GM21515 (cell line): ENCODE measurements around the gene IL12RB2.
"Not testable (repeated sequence)": the region's sequence is repeated elsewhere in the genome, so short reads cannot be mapped to it uniquely, and the experiment has no call there.

Source experiments
- ATAC-seq: cut with Tn5 transposase; IDR thresholded peaks from one replicate; pipeline ENCODE4 v1.9.1; 2021; ENCODE audit not compliant: unreplicated experiment

Gene IL12RB2

GRCh38 chr1:67429528-67430357, 122.1 kb downstream of the IL12RB2 start:
- peak; percentile 1 for ATAC-seq

DNA sequence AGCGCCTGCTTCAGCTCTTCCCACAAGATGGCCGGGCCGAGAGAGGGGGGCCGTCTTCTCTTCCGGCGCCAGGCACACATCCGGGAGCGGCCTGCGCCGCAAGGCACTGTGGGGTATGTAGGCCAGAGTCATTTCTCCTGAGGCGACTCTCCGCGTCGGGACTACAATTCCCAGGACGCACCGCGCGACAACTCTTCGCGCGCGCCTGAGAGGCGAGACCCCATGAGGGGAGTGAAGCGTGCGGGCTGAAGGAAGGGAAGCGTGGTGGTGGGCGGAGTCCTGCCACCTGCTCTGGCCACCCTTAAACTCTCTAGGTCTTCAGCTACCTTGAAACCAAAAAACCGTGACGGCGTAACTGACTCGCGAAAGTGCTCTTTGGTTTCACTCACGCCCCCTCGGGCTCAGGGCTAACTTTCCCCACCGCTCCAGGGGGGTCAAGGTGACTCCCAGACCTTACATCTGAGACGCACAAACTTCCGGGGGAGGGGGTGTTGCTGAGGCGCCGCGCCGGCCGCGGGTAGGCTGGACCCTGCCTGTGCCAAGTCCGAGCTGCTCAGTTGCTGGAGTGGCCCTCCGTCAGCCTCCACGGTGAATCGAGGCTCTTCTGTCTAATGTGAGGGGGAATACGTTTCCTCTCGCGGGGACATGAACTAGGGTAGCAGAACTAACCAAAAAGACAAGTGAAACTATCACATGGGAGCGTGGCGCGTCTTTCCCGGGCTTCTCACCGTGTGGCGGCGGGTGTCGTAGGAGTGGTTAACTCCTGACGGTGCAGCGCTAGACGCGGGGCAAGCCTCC, 122.9 kb downstream of the IL12RB2 start, which contains the start of gene SERBP1:
SERBP1 (minus strand) TSS at position 45 of the 798 bp plus-strand sequence. CDS start 102 bp downstream, outside the sequence.
- peak; percentile 89 for ATAC-seq

DNA sequence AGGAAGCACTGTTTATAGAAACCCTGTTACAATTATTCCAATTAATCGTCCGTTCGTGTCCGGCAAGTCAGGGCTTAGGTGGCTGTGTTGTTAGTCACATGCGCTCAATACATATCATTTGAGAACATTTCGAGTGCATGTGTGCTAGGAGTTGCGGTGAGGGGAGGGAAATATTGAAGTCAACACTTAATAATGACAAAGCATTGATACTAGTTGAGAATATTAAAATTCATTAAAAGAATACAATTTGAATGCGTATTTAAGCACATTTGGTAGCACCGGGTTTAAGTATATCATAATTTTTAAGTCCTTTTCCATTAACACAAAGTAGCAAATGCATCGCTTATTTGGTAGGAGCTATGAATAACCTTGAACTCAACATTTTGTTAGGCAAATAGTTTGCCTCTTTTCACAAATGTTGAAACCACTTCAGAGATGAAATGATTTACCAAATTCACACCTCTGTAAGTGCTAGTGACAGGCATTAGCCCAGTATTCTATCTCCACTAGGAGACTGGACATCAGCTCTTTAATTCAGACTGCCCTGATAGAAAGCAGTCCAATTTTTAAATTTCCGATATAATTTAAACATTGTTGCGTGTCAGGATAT, 123.6 kb downstream of the IL12RB2 start:
- no peak for ATAC-seq

DNA sequence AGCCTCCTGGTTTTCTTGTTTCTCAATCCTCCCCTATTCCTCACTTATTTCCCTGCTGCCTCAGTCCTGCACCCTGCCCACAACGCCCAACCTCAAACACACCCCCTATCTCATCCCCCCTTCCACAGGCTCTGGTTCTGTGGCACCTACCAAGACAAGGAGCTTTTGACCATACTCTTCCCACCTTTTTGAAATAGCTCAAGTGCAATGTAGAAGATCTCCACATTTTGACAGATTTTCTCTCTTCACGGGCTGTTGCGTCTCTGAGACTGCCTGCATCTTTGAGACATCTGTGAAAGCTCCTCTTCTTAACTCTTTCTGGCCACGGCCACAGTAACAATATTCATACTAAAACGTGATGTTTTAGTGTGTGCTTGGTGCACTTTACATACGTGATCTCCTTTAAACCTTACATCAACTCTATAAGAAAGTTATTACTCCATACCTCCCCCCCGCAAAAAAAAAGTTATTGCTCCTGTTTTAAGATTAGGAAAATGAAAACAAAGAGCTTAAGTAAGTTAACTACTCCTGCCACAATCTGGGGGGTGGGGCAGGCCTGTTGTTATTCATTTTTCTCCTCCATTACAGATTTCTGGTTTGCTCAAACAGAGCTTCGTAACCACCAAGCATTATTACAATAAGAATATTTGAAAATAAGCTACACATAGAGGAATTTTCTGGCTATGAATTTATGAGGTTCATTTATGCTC, 124.4 kb downstream of the IL12RB2 start:
- no peak for ATAC-seq

DNA sequence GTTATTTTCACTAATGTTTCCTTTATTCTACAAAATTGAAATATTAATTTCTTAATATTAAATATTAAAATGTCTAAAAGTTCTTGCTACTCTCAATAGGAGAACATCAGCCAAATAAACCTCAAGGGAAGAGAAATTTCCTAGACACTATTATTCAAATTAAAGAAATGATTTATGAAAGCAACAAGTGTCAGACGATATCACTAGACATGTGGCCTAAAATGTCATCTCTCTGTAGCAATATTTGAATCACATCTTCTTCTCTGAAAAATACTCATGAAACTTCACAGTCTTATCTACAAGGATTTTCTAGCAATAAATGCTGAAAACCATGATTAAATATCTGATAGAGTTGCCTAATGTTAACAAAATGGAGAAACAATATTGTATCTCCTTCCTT, 125.1 kb downstream of the IL12RB2 start:
- no peak for ATAC-seq

DNA sequence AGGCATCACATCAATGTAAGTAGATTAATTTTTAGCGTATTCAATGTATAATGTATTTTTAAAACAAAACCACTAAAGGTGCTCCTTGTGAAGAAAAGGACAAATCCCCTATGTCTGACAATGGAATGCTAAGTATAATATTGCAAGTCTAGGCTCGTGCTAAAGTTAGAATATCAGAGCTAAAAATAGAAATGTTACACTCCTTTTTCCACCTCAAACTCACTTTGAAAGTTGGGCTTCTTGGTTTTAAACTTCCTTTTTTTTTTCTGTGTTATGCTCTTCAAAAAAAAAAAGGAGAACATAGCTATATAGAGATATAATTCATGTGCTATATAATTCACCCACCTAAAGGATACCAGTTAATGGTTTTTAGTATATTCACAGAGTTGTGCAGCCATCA, 126.2 kb downstream of the IL12RB2 start:
- ATAC-seq: no peak

- no peak for ATAC-seq
These were observed 126.8 kb downstream of the IL12RB2 start for GRCh38 chr1:67434491-67434890.

DNA sequence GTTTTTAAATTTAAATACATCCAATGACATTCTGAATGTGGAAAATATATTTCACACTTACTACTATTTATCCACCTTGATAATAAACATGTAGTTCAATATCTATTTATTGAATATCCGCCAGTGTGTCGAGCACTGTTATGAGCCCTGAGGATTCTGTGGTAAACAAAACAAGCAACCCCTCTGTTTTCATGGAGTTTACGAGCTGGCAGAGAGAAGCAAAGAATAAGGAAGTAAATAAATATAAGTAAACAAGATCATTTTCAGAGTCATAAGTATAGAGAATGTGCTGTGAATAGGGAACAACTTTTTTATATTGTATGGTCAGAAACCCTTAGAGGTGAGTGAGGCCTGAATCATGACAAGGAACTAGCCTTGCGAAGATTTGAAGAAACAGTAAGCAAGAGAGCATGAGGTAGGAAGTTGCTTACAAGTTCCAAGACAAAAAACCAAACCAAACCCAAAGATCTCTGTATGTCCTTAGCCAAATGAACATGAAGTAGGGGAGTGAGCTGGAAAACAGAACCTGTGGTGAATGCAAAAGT, 128.9 kb downstream of the IL12RB2 start:
- ATAC-seq: no peak

DNA sequence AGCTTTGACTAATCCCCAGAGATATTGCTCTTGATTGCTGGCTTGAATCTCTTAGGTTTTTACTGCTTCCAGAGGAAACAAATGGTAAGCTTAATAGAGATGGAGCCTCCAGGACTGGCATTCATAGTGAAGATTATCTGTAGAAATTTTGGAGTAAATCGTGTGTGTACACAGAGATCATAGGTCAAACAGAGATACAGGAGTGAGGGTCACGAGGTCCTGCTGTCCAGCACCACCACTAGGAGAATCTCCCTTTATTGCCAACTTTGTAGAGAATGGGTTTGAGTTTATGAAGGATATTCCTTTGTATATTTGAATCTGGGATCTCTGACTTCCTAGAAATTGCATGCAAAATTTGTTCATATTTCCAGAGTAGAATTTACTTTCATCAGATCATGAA, 130.3 kb downstream of the IL12RB2 start:
- ATAC-seq: no peak

DNA sequence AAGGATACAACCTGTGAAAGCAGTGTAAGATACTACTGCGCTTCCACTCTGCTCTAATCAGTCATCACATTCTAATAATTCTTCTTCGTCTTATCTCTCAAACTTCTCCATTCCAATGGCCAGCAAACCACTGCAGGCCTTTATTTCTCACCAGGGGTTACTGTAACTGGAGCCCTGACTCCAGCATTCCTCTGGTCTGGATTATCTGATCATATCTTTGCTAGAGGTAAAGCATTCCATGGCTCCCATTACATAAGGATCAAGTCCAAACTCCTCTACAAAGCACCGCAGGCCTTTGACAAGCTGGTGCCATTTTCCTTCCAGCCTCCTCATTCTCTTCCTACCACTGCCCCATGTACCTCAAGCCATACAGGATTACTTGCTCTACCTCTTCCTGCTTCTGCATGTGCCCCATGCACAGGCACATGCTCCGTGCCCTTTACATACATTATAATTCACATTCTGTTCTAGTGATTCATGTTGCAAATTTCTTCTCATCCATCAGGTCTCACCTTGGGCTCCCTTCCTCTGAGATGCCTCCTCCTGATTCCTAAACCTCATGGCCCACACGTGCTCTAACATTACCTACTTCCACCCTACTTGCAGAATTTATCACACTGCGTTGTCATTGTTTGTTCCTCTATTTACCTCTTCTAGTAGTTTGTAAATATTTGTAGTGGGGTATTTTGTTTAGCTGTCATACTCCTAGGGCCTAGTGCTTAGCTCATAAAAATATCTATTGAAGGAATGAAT, 131.8 kb downstream of the IL12RB2 start:
- ATAC-seq: no peak

- ATAC-seq: no peak
These were observed 132.7 kb downstream of the IL12RB2 start for GRCh38 chr1:67440339-67440738.

DNA sequence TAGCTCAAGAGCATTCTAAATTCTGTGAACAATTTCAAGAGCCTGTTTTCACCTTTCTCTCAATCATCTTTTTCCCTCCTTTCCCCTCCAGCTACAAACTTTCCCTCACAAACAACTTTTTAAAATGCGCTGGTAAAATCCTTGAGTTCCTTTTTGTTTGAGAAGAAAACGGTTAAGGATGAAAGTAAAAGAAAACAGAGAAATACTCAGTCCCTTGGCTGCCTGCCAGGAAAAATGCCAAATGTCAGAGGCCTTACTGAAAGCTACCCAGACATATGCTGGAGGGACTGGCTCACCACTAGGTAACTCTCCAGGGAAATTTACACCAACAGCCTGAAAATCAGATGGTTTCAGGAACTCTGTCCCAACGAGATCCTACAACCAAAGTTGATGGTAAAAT, 133.5 kb downstream of the IL12RB2 start:
- ATAC-seq: peak; percentile 50

DNA sequence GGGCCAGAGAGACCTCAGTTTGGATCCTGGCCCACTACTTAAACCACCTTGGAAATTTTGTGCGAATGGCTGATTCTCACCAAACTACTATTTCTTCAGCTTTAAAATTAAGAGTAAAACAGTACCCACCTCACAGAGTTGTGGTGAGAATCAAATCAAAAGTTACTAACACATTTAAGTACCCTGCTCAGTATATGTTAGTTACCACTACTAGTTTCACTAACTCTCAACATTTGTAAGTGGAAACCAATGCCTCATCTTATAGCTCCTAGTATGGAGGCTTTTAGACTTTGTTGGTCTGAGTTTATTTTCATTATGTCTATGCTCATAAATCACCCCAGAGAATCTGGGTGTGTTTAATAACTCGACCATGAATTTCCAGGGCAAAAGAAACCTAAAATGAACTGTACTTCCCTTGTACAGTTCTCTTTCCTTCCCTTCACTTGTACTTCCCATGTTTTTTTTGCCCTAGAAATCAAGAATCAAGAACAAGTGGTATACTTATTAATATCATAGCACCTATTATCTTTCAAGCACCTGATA, 134.1 kb downstream of the IL12RB2 start:
- ATAC-seq: peak; percentile 47

DNA sequence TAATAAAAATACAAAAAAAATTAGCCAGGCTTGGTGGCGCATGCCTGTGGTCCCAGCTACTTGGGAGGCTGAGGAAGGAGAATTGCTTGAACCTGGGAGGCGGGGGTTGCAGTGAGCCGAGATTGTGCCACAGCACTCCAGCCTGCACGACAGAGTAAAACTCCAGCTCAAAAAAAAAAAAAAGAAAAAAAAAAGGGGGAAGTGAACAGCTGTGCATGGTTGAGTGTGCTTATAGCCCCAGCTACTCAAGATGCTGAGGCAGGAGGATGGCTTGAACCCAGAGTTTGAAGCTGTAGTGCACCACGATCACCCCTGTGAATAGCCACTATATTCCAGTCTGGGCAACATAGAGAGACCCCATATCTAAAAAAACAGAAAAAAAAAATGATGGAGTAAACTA, 138.3 kb downstream of the IL12RB2 start:
- not testable (repeated sequence) for ATAC-seq
